HG03039 (cell line): ENCODE data around the gene USP21.

Experiments used
- ATAC-seq: cut with Tn5 transposase; IDR thresholded peaks from one replicate; pipeline ENCODE4 v1.9.1; 2021; ENCODE audit warnings: mild to moderate bottlenecking, moderate library complexity; ENCODE audit not compliant: unreplicated experiment

USP21 gene

GRCh38 chr1:161133220-161133740 lies 26.0 kb upstream of the USP21 start:
- no peak for ATAC-seq

DNA sequence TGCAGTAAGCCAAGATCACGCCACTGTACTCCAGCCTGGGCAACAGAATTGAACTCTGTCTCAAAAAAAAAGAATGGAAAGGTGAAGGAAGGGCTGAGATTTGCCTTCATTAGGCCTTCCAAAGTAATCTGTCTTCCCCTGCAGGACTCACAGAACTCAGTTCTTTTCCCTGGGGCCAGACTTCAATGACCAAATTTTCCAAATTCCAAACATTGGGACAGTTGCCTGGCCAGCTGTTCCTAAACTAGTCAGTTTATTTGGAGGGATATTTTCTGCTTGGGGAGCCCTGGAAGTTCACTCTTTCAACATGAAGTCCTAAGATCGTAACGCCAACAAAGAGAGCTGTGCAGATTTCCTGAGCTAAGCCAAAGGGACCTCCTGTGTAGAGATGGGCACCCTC lies 21.4 kb upstream of the USP21 start:
- no peak for ATAC-seq

DNA sequence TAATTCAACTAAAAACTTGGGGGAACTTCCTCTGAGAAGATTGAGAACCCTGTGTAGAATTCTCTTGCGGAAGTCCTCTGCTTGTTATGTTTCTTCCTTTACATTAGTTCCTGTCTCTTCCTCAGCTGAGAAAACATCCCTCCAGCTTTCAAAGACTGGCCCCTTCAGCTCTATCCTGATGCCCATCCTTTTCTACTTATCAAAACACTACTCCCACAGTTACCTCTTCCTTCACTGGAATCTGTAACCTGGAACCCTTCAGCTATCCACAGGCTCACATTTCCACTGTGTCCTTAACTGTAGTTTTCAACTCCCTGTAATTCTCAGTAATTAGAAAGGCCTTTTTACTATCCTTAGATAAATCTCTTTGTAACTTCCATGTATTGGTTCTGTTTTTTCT lies 20.9 kb upstream of the USP21 start:
- no peak for ATAC-seq

GRCh38 chr1:161139766-161140165 lies 19.5 kb upstream of the USP21 start:
- ATAC-seq: no peak

DNA sequence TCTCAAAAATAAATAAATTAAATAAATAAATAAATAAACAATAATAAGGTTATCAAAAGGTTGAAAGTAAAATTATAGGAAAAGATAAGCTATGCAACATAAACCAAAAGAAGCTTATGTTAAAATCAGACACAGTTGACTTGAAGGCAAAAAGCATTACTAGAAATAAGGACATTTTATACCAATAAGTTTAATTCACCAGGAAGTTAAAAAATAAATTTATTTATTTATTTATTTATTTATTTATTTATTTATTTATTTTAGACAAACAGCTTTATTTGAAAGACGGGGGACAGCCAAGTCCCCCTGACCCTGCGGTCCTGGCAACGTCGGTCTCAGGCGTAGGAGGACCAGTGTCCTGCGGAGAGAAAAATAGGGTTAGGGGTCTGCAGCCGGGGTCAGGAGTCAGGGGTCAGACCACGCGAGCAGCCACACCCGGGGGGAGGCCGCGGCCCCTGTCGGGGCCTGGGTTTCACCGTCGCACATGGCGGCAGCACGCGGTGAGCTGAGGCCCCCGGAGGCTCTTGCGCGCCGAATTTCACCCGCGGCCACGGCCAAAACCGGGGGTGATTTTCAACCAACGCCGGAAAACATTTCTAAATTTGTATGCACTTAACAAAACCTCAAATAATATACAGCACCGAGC lies 18.4 kb upstream of the USP21 start:
- no peak for ATAC-seq

DNA sequence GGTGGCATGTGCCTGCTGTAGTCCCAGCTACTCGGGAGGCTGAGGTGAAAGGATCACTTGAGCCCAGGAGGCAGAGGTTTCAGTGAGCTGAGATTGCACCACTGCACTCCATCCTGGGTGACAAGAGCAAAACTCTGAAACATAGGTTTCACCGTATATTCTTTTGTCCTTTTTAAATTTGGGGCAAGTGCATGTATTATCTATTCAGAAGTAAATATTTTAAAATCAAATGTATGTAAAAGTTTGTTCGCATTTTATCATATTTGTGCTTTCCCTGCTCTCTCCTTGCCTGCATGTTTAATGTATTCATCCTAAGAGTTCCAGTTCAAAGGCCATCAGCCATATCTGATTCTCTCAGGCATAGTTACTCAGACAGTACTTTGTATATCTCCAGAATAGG lies 13.5 kb upstream of the USP21 start:
- no peak for ATAC-seq

DNA sequence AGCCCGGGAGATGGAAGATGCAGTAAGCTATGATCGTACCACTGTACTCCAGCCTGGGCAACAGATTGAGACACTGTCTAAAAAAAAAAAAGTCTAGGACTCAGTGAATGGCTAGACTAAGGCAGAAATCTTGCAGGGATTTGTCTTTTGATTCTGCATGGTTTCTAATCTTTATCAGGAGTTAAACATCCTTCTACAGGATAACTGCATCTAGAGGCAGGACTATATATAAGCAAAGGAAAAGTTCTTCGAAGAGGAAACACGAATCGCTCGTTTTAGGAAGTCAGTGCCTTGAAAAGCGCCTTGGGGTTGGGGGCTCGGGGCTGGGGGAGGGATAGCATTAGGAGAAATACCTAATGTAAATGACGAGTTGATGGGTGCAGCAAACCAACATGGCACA lies 6.1 kb upstream of the USP21 start:
- no peak for ATAC-seq

GRCh38 chr1:161153682-161154337 lies 5.5 kb upstream of the USP21 start, which contains the start of gene UFC1:
Gene UFC1, plus strand, starts transcription at chr1:161153978. Its CDS starts 20 bp downstream, at chr1:161153998.
- ATAC-seq: peak; percentile 69

DNA sequence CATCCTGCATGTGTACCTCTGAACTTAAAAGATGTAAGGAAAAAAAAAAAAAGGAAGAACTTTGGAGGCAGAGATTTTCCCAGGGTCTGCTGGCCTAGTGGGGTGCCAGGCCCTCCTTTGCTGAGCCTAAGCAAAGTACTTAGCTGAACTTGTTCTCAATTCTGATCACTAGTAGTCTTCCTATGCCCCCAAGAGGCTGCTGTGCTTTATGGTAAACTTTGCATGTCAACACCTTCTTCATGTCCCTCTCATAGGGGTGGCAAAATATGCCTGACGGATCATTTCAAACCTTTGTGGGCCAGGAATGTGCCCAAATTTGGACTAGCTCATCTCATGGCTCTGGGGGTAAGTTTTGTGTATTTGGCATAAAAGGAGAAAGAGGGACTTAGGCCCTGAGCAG lies 1.4 kb upstream of the USP21 start:
- ATAC-seq: no peak

GRCh38 chr1:161158316-161159010 lies 837 bp upstream of the USP21 start:
- no peak for ATAC-seq

DNA sequence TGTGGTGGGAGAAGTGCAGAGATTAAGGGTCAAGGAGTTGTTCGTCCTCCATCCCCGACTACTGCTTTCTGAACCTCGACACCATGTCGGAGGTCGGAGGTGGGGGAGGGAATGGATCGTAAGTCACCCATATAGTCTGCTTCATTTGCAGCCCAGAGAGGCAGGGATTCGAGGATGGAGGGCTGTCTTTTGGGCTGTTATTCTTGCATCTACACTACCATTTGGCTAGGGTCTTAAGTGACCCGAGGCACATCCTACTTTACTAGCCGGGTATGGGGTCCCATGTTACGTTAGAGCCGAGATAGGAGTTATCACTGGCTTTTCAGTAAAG lies 578 bp downstream of the USP21 start:
- ATAC-seq: peak; percentile 12

- no peak for ATAC-seq
Observed at GRCh38 chr1:161160671-161161145, 1.4 kb downstream of the USP21 start.

GRCh38 chr1:161161652-161162051 lies 2.4 kb downstream of the USP21 start:
- ATAC-seq: no peak

DNA sequence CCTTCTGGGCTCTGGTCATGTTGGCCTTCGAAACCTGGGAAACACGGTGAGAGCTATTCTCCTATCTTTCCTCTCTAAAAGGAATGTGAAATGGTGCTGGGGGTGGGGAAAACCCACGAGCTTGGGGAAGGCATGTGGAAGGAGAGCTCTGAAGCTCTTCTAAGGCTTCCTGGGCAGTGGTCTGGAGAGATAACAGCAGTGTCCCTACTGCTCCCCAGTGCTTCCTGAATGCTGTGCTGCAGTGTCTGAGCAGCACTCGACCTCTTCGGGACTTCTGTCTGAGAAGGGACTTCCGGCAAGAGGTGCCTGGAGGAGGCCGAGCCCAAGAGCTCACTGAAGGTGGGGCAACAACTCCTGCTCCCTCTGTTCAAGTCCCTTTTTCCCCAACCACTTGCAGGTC lies 2.8 kb downstream of the USP21 start:
- no peak for ATAC-seq

- no peak for ATAC-seq
Observed at GRCh38 chr1:161162806-161163205, 3.5 kb downstream of the USP21 start.

GRCh38 chr1:161163793-161164192 lies 4.5 kb downstream of the USP21 start:
- no peak for ATAC-seq

- ATAC-seq: no peak
Observed at GRCh38 chr1:161164901-161165610, 5.8 kb downstream of the USP21 start.

DNA sequence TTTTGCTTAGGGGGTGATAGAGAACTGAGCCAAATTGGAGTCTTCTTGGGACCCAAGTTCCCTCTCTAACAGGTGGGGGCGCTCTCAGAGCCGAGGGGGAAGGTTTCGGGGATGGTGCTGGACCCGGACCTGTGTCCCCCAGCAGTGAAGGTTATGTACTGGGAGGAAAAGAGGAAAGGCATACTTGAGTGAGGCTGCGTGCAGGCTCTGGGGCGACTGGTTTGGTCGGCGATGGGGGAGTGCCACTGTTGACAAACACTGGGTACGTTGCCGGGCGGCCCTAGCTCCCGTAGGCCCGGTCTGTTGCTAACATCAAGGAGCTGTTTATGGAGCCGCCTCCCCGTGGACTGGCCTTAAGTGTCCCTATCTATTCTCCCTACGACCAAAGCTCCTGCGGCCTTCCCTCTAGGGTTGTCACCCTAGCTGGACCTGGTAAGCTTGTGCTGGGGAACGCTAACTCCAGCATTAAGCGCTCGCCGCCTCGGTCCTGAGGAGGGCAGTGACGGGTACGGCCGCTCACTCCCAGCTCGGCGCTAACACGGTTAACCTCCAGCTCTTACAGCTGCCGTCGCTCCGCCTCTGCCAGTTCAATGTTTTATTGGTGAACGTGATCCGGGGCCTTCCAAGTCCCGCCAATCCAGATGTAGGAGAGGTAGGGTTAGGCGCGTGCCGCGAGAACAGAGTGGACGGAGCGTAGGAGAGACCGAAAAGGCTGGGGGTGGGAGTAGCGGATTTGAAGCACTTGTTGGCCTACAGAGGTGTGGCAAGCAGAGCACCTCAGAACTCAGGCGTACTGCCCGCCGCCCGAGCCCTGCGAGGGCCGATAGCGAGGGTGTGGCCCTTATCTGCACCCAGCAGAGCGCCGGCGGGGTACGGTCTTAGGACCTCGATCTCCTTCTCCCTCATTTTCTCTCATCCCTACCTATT lies 6.7 kb downstream of the USP21 start, which contains the start of gene PPOX:
Gene PPOX, plus strand, starts transcription at position 685 of the 927 bp plus-strand sequence. CDS start 422 bp downstream, outside the sequence.
- ATAC-seq: peak; percentile 93

DNA sequence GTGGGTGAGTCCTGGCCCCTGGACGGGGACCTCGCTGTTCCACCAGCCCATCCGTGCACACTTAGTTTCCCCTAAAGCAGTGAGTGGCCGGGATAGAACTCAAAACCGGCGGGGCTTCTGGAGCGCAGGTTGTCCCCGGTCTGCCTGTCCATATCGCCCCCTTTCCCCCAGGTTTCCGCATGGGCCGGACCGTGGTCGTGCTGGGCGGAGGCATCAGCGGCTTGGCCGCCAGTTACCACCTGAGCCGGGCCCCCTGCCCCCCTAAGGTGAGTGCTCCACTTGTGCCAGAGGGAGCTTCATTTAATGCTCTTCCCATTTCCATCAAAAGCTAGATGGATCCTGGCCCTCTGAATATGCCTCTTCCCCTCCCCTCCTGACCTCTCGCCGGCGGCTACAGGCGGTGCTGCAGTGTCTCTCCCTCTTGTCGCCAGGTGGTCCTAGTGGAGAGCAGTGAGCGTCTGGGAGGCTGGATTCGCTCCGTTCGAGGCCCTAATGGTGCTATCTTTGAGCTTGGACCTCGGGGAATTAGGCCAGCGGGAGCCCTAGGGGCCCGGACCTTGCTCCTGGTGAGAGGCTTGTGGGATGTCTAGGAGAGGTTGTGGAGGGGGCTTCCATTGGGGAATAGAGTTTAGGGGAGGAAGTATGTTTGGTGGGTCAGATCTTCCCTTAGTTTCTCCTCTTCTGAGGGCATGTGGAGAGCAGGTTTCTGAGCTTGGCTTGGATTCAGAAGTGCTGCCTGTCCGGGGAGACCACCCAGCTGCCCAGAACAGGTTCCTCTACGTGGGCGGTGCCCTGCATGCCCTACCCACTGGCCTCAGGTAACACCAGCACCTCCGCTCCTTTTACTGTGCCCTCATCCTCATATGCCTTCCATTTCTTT lies 7.6 kb downstream of the USP21 start:
- ATAC-seq: no peak
